ENCODE data around the gene EEF1A2. TPM values are rescaled to one million over a fixed set of nuclear protein-coding genes. Genes with fewer than 3 reads are reported as not detected.

Gene EEF1A2
- total and polyA plus RNA-seq, 2 of the 4 experiments (the other 2 are of a cell fraction), result 1.3 to 4.6 TPM

- CTCF ChIA-PET, result no interaction called here
- DNase-seq, result no peak
Observed at GRCh38 chr20:63525185-63525584, 26.3 kb upstream of the EEF1A2 start.

More at GRCh38 chr20:63525185-63525584, 26.3 kb upstream of the EEF1A2 start:
- Histone ChIP-seq H3K9me1 (ENCODE audit: insufficient read depth, low read length) (peaks cover 4% of the 10 kb centered on the region; the same call in 1 of the 2 replicates), H4K8ac (ENCODE audit: low read depth in 2 of 2, low read length in 2 of 2) (no peak overlapping the region), H3K4ac (ENCODE audit: low read depth, low read length) (no peak overlapping the region), H4K20me1 (ENCODE audit: insufficient read depth, low read length) (peaks cover 29% of the 10 kb centered on the region), H3K9ac (ENCODE audit: low read depth, low read length) (no peak overlapping the region), H3K36me3 (ENCODE audit: control insufficient read depth, insufficient read depth, low read length) (peaks cover 22% of the 10 kb centered on the region), H3K23ac (ENCODE audit: low read depth, low read length) (no peak overlapping the region), H3K4me2 (ENCODE audit: low read depth, low read length) (no peak overlapping the region), H3K27ac (ENCODE audit: insufficient read depth, low read length) (no peak overlapping the region), H3K56ac (ENCODE audit: extremely low read depth, insufficient read depth, low read length) (no peak overlapping the region), H2BK5ac (ENCODE audit: low read depth, low read length, poor library complexity, severe bottlenecking) (no peak overlapping the region), H2AK9ac (replicated peaks; ENCODE audit: low read depth, low read length, poor library complexity) (no peak overlapping the region), H4K91ac (ENCODE audit: insufficient read depth, low read depth, low read length) (no peak overlapping the region), H3K4me1 (ENCODE audit: control insufficient read depth, insufficient read depth, low read length) (peaks cover 9% of the 10 kb centered on the region), H2BK120ac (ENCODE audit: low read depth, low read length) (no peak overlapping the region), H3K27me3 (ENCODE audit: control insufficient read depth, insufficient read depth, low read length) (no peaks in the 10 kb centered on the region), H2BK15ac (ENCODE audit: low read depth, low read length) (no peak overlapping the region), H4K5ac (ENCODE audit: low read depth, low read length) (no peak overlapping the region), H2AFZ (replicated peaks; ENCODE audit: low read length, poor library complexity) (no peak overlapping the region), H2AK5ac (ENCODE audit: low read depth, low read length) (no peak overlapping the region), H3K79me1 (ENCODE audit: low read depth in 1 of 2, low read length in 2 of 2) (peaks cover 15 to 29% of the 10 kb centered on the region in 2 experiments), H3K9me3 (ENCODE audit: control insufficient read depth, insufficient read depth, low read length) (no peaks in the 10 kb centered on the region), H3K18ac (ENCODE audit: low read depth, low read length) (no peak overlapping the region), H3K14ac (replicated peaks; ENCODE audit: low read depth, low read length) (no peak overlapping the region), H3K4me3 (ENCODE audit: insufficient read depth, low read depth, low read length) (no peak overlapping the region), H2BK20ac (ENCODE audit: low read depth, low read length) (no peak overlapping the region)
- intact Hi-C loops (cut with micrococcal nuclease), result no loop called here
- no TSS peak for BruUV-seq (replicated peaks)
- dilution Hi-C loops (cut with HindIII; ENCODE audit: low sequenced_read_pairs, unreplicated experiment), result no loop called here
- in situ Hi-C loops (cut with MboI; ENCODE audit: low sequenced_read_pairs), result no loop called here
- ATAC-seq (ENCODE audit: low read depth), result no peak
- TF ChIP-seq MXI1 (IDR thresholded peaks at IDR 0.05; ENCODE audit: borderline replicate concordance, low read depth, low read length) (no peak), FOS (IDR thresholded peaks at IDR 0.05; ENCODE audit: low read depth, low read length) (no peak), ELK1 (IDR thresholded peaks at IDR 0.05; ENCODE audit: borderline replicate concordance, low read depth, low read length) (no peak), SMC3 (IDR thresholded peaks at IDR 0.05; ENCODE audit: low read depth, low read length) (no peak), POLR2A (IDR thresholded peaks at IDR 0.05; ENCODE audit: low read depth, low read length) (no peak), BHLHE40 (IDR thresholded peaks at IDR 0.05; ENCODE audit: low read depth, low read length) (no peak), CTCF (conservative IDR thresholded peaks at IDR 0.05; ENCODE audit: low read depth, low read length) (no peak), MAZ (IDR thresholded peaks at IDR 0.05; ENCODE audit: borderline replicate concordance, low read depth, low read length) (no peak), CEBPB (IDR thresholded peaks at IDR 0.05; ENCODE audit: low read depth, low read length) (no peak), MAFK (IDR thresholded peaks at IDR 0.05; ENCODE audit: low read depth, low read length) (no peak), RFX5 (IDR thresholded peaks at IDR 0.05; ENCODE audit: low read depth, low read length) (no peak), NFE2L2 (IDR thresholded peaks at IDR 0.05; ENCODE audit: low read depth, low read length) (no peak)
- TF ChIP-seq, protein P1, sequence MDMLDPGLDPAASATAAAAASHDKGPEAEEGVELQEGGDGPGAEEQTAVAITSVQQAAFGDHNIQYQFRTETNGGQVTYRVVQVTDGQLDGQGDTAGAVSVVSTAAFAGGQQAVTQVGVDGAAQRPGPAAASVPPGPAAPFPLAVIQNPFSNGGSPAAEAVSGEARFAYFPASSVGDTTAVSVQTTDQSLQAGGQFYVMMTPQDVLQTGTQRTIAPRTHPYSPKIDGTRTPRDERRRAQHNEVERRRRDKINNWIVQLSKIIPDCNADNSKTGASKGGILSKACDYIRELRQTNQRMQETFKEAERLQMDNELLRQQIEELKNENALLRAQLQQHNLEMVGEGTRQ (IDR thresholded peaks at IDR 0.05; ENCODE audit: low read depth, low read length), result no peak
- POLR2A ChIA-PET (ENCODE audit: unreplicated experiment), result no interaction called here
- 89% methylated on average over 2 of the region's 3 CpGs; no CpG with 5 or more reads in 1 of the 2 experiments for WGBS, 2 experiments (ENCODE audit: extremely low coverage in 2 of 2, insufficient read length in 1 of 2)

Data from IMR-90 (cell line).